GM10248 (cell line): ENCODE results near the gene TOX4.

Source experiments
- CTCF ChIA-PET: fragments of 300-600 bp; sonication (Branson Sonifier 250); formaldehyde crosslinking; extraction: SDS; loops from one replicate; lab custom pipeline; 2021; ENCODE audit warnings: antibody characterized with exemption; lab: Yijun Ruan, JAX
- POLR2A ChIA-PET: fragments of 350-650 bp; sonication (Branson Sonifier 250); formaldehyde crosslinking; extraction: SDS; loops from one replicate; lab custom pipeline; 2020; ENCODE audit warnings: antibody characterized with exemption; lab: Yijun Ruan, JAX
- DNase-seq: peaks from one replicate; pipeline ENCODE4 v3.0.0; 2012; ENCODE audit errors: extremely low spot score
- TF ChIP-seq, protein P1 (sequence below): IDR thresholded peaks from 2 replicates; pipeline ENCODE4 v1.5.1; 2012; ENCODE audit warnings: mild to moderate bottlenecking, low read depth; ENCODE audit errors: extremely low read depth, missing control alignments, control extremely low read depth

Gene TOX4

DNA sequence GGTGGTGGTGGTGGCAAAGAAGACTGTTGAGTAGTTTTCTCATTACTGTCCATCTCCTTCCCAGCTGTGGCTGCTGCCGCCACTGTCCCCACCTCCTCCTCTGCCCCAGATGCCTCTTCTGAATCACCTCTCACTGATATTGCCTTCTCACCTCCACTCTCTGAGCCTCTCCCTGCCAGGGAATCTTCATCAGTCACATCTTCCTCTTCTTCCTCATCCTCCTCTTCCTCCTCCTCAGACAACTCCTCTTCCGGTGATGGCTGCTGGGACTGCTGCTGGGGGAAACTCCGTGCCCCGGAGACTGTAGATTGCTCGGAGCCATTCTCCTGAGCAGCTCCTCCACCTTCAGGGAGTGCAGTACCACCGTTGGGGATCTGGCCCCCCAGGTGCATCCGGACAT is 46.2 kb downstream of the TOX4 start:
- DNase-seq, result no peak
- ChIA-PET CTCF (interaction anchor here (0.8 to 3.3 kb wide), 7 partner anchors 8 to 46 kb away, joined by 3 to 11 read pairs (median 4); partner anchors contain the start of genes RAB2B and TOX4), POLR2A (no interaction called here)
- TF ChIP-seq, protein P1, sequence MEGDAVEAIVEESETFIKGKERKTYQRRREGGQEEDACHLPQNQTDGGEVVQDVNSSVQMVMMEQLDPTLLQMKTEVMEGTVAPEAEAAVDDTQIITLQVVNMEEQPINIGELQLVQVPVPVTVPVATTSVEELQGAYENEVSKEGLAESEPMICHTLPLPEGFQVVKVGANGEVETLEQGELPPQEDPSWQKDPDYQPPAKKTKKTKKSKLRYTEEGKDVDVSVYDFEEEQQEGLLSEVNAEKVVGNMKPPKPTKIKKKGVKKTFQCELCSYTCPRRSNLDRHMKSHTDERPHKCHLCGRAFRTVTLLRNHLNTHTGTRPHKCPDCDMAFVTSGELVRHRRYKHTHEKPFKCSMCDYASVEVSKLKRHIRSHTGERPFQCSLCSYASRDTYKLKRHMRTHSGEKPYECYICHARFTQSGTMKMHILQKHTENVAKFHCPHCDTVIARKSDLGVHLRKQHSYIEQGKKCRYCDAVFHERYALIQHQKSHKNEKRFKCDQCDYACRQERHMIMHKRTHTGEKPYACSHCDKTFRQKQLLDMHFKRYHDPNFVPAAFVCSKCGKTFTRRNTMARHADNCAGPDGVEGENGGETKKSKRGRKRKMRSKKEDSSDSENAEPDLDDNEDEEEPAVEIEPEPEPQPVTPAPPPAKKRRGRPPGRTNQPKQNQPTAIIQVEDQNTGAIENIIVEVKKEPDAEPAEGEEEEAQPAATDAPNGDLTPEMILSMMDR, result no peak

DNA sequence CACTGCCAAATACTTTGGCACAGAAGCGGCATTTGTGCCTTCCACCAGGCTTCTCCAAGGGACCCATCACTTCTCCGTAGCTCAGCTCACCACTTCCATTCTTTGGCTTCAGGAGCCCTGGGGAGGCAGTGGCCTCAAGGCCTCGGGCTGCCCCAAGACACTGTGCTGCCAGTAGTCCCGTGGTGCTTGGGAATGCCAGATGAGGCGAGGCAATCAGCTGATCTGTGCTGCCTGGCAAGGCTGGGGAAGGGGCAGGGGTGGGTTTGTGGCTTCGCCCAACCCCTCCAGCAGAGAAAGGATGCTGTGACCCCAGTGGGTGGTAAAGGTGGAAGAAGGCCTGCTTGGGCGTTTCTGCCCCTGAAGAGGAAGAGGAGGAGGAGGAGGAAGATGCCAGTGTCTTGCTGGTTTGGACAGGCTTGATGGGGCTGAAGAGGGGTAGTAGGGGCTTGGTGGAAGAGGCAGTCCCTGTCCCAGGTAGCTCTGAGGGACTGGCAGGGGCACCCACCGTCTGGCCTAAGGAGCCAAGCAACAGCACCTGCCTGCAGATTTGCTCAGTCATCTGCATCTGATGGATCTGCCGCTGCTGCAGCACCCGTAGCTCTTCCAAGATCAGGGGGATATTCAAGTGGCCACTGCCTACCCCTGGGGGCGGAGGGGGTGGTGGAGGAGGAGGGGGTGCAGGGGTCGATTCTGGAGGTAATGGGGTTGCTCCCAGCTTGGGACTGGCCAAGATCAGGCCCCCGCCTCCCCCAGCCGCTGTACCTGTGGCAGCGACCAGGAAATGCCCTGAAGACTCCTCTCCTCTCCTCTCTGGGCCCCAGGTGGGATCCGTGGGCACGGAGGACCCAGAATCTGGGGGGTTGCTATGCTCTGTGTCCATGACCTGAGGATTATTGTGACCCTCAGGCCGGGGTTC is 47.8 kb downstream of the TOX4 start:
- TF ChIP-seq, protein P1, result no peak
- ChIA-PET POLR2A (no interaction called here), CTCF (interaction anchor here (0.6 to 3.2 kb wide), 8 partner anchors 8 to 48 kb away, joined by 3 to 13 read pairs (median 4); partner anchors contain the start of genes RAB2B and TOX4)
- DNase-seq, result no peak

DNA sequence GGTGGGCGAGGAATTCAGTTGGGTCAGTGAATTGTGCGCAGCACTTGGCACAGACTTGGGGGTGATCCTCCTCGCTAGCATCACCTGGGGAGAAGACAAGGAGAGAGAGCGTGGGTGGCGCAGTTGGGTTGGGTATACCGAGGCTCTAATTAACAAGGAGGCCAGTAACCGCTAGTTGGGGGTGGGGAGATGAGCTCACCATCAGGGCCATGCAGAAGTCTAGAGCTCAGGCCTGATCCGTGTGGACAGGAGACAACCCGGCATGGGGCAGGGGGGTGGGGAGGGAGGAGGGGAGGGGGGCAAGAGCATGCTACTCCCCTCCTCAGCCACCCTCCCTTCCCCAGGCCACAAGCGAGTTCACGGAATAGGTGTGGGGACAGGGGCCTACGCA is 48.6 kb downstream of the TOX4 start:
- ChIA-PET POLR2A (no interaction called here), CTCF (interaction anchor here (1.6 to 6.5 kb wide), 8 partner anchors 9 to 48 kb away, joined by 5 to 31 read pairs (median 8); partner anchors contain the start of genes METTL3 and TOX4)
- TF ChIP-seq, protein P1, result no peak
- DNase-seq, result no peak

DNA sequence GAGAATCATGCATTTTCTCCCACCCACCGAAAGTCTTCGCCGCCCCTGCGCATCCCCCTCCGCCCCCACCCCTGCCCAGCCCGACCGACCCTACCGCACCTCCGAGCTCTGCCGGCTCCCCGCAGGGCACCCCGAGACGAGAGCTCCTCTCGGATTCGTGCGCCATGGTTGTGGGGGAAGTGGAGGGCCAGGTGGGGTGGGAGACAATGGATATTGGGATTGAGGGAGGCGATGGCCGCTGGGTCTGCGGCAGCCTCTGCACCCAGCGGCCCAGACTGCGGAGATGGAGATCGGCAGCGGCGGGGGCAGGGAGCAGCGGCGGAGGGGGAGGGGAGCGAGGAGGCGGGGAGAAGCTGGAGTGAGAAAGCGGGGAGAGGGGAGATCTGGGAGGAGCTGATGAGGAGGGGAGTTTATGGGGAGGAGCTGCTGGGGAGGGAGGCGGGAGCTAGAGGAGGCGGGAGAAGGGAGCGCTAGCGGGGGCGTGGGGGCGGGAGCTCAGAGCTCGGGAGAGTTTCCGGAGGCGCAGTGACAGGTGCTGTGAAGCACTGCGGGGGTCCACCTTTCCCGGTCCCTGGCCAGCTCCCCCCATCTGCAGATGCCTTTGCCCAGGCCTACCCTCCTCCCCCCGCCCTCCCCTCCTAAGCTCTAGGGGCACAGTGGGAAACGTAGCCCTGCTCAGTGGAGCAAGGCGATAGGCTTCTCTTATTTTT is 49.1 kb downstream of the TOX4 start, which contains the start of gene SALL2:
Gene SALL2, minus strand, starts transcription at position 385 of the 710 bp plus-strand sequence. Its CDS starts 219 bp downstream, at position 166.
- ChIA-PET POLR2A (interaction anchor here (0.6 to 1.2 kb wide), 2 partner anchors 15 to 30 kb away, joined by 3 to 13 read pairs; partner anchors contain the start of gene METTL3), CTCF (interaction anchor here (1.6 to 6.5 kb wide), 8 partner anchors 9 to 49 kb away, joined by 5 to 31 read pairs (median 8); partner anchors contain the start of genes METTL3 and TOX4)
- DNase-seq, result peak; percentile 80
- TF ChIP-seq, protein P1, result no peak

DNA sequence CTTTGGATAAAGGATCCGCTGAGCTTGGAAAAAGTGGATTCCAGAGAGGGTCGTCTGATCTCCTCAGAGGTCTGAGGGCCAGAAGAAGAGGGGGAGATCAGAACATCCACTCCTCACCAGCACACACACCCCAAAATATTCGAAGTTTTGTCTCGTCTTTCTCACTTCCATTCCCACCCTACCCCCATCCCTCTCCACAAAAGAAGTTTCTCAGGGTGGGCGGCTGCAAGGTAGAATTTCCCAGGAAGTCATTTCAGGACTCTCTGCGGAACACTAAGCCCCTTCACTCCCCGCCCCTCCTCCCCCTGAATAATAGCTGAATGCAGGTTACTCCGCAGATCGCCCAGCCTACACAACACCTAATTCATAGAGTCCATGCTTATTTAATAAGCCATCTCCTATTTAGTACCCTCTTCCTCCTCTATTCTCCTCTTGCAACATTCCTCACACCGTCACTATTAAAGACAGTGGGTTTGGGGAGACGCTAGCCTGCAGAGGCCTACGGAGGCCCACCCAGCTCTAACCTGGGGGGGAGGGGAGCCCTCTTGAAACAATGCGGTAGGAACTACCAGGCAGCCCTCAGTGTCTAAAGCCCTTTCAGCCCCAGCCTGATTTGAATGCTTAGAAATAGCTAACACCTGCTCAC is 49.8 kb downstream of the TOX4 start:
- ChIA-PET CTCF (interaction anchor here (0.8 to 6.5 kb wide), 9 partner anchors 8 to 435 kb away, joined by 3 to 31 read pairs (median 8); partner anchors contain the start of genes METTL3 and TOX4), POLR2A (interaction anchor here (0.6 to 1.2 kb wide), 2 partner anchors 16 to 30 kb away, joined by 3 to 13 read pairs; partner anchors contain the start of gene METTL3)
- DNase-seq, result peak; percentile 25
- TF ChIP-seq, protein P1, result no peak
